HG03469 (cell line): ENCODE measurements around the gene FOXRED2.
"Not testable (repeated sequence)": the region's sequence is repeated elsewhere in the genome, so short reads cannot be mapped to it uniquely, and the experiment has no call there.

Source experiments
- ATAC-seq: cut with Tn5 transposase; IDR thresholded peaks from one replicate; pipeline ENCODE4 v1.9.1; 2021; ENCODE audit warnings: mild to moderate bottlenecking, moderate library complexity, moderate number of reproducible peaks; ENCODE audit not compliant: unreplicated experiment

FOXRED2 gene

GRCh38 chr22:36452250-36452977, 54.4 kb downstream of the FOXRED2 start:
- no peak for ATAC-seq

- not testable (repeated sequence) for ATAC-seq
Observed at GRCh38 chr22:36450923-36451322, 55.9 kb downstream of the FOXRED2 start.

GRCh38 chr22:36449596-36450175, 57.2 kb downstream of the FOXRED2 start:
- ATAC-seq: no peak

- ATAC-seq: no peak
Observed at GRCh38 chr22:36447632-36448031, 59.2 kb downstream of the FOXRED2 start.

GRCh38 chr22:36445158-36445668, 61.6 kb downstream of the FOXRED2 start:
- no peak for ATAC-seq

DNA sequence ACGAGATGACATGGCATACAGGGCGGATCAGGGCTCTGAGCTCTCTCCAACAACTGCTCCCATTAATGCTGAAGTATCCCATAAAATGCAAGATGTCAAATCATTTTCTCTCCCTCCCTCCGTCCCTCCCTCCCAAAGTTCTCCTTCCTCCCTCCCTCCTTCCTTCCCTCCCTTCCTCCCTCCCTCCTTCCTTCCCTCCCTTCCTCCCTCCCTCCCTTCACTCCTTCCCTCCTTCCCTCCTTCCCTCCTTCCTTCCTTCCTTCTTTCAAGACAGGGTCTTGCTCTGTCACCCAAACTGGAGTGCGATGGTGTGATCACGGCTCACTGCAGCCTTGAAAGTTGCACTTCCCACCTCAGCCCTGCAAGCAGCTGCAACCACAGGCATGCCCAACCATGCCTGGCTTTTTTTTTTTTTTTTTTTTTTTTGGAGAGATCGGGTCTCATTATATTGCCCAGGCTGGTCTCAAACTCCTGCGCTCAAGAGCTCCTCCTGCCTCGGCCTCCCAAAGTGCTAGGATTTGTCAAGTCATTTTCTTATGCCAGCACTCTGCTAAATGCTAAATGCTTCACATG, 63.6 kb downstream of the FOXRED2 start:
- no peak for ATAC-seq

- ATAC-seq: no peak
Observed at GRCh38 chr22:36442506-36443197, 64.2 kb downstream of the FOXRED2 start.

DNA sequence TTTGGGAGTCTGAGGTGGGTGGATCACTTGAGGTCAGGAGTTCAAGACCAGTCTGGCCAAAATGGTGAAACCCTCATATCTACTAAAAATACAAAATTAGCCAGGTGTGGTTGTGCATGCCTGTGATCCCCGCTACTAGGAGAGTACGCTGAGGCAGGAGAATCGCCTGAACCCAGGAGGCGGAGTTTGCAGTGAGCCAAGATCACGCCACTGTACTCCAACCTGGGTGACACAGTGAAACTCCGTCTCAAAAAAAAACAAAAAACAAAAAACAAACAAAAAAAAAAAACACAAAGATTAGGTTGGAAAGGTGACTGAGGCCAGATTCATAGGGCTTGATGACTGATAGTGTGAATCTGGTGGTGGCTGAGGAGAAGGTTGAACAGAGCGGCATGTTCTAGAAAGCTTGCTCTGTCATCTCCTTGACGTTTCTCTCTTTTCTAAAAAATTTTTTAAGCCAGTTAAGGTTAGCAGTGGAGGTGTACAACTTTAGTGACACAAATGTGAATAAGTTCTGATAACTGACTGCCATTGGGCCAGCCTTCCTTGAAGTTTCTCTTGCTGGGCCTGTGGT, 66.3 kb downstream of the FOXRED2 start:
- no peak for ATAC-seq

GRCh38 chr22:36439481-36440271, 67.2 kb downstream of the FOXRED2 start:
- ATAC-seq: no peak
